Fibroblast of lung (primary cell): ENCODE results near the gene CYTL1.

Source experiments
- CTCF ChIP-seq, 2 donors: IDR thresholded peaks in 1 of 2; conservative IDR thresholded peaks in 1 of 2; 1 replicate in 1 of 2; 2 replicates in 1 of 2; pipeline ENCODE4 v1.5.1; 2011 to 2012; ENCODE audit warnings: low read length in 2 of 2, control low read depth in 1 of 2, inconsistent platforms in 1 of 2, low read depth in 1 of 2, mild to moderate bottlenecking in 1 of 2
- EZH2 ChIP-seq: IDR thresholded peaks from 2 replicates; pipeline ENCODE4 v1.5.1; 2012; ENCODE audit warnings: low read length, control low read depth, mild to moderate bottlenecking; ENCODE audit errors: missing control alignments

DNA sequence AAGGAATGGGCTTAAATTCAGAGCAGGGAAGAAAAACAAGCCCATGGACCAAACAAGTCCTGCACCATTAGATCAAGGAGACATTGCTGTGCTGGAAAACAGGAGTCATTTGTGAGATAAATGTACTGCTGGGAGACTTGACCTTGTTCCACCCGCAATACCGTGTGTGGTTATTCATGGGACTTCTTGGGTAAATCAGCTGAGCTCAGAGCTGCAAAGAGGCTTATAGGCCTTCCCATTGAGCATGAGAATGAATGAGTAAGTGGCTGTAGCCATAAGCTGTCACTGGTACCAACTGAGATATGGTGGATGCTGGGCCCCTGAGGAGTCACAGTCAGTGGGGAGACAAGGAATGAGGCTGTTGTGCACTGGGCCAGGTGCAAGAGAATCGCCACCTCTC is 2.3 kb upstream of the CYTL1 start:
- TF ChIP-seq CTCF (conservative IDR thresholded peaks at IDR 0.05 in 1 of 2, IDR thresholded peaks at IDR 0.05 in 1 of 2; ENCODE audit: low read depth in 1 of 2, low read length in 2 of 2): no peak
- TF ChIP-seq EZH2: no peak
